NCI-H146 treated with DMSO at 0.1 percent for 48 hours (cell line): Measurements from ENCODE around the gene NEXMIF.
"Not testable (repeated sequence)": the region's sequence is repeated elsewhere in the genome, so short reads cannot be mapped to it uniquely, and the experiment has no call there.

ENCODE experiments used
- DNase-seq: peaks from one replicate; lab custom pipeline; 2025; ENCODE audit not compliant: unreplicated experiment; lab: John Stamatoyannopoulos, UW

Gene NEXMIF

DNA sequence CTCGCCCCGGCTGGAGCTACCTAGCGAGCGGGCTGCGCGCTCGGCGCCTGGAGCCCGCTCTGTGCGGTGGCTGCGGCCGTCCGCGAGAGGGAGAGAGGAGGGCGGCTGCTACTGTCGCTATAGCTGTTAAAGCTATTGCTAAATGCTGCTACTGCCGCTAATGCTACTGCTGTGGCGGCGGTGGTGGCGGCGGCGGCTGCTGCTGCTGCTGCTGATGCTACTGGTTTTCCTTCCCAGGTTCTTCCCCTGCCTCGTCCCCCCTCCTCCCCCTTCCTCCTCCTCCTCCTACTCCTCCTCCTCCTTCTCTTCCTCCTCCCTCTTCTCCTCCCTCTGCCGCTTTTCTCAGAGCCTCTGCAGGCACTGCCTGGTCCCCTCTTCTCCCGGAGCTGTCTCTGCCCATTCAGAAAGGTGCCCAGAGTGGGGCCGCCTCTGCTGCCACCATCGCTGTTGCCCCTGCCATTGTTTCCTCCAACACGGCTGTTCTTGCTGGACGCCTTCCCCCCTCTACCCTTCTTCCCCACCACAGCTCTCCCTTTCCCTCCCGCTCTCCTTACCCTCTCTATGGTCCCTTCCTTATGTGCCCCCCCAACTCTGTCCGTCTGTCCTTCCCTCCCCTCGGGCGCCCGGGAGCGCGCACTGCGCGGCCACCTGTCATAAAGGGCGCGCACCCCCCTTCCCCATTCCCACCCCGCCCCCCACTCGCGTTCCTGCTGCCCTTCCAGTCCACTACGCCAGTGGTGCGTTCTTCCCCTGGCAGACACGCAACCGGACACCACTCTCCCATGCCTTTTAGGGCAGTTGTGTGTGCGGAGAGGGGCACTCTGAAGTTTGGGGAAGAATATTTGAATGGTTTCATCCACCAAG, at the start of gene NEXMIF:
NEXMIF (minus strand) TSS at position 228 of the 864 bp plus-strand sequence.
- peak; percentile 6 for DNase-seq

DNA sequence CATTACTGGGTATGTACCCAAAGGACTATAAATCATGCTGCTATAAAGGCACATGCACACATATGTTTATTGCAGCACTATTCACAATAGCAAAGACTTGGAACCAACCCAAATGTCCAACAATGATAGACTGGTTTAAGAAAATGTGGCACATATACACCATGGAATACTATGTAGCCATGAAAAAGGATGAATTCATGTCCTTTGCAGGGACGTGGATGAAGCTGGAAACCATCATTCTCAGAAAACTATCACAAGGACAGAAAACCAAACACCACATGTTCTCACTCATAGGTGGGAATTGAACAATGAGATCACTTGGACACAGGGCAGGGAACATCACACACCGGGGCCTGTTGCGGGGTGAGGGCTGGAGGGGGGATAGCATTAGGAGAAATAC, 36.7 kb upstream of the NEXMIF start:
- not testable (repeated sequence) for DNase-seq

DNA sequence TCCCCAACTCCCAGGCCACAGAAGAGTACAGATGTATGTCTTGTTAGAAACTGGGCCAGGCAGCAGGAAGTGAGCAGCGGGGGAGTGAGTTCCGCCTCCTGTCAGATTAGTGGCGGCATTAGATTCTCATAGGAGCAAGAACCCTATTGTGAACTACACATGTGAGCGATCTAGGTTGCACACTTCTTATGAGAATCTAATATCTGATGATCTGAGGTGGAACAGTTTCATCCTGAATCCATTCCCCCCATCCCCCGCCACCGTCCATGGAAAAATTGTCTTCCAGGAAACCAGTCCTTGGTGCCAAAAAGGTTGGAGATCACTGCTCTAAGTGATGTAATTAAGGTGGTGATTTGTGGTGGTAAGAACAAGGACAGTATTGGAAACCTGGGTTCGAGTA, 24.5 kb upstream of the NEXMIF start:
- no peak for DNase-seq

- DNase-seq = no peak
Observed at GRCh38 chrX:74940414-74940813, 15.2 kb upstream of the NEXMIF start.

DNA sequence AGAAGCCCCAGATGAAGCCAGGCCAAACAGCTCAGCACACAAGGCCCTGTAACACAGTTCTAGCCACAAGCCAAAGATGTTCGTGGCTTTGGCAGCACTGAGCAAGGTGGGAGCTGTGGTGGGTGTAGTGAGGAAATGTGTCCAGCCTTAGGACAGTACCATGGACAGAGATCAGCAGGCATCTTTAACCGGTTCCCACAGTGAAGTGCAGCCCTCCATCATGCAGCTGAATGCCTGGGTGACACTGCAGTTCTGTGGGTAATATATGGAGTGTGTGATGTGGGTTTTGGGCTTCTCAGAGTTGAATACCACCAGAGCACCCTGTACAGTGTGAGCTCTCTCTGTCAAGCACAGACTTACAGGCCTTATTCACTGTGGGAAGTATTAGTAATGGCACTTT, 6.0 kb upstream of the NEXMIF start:
- no peak for DNase-seq

DNA sequence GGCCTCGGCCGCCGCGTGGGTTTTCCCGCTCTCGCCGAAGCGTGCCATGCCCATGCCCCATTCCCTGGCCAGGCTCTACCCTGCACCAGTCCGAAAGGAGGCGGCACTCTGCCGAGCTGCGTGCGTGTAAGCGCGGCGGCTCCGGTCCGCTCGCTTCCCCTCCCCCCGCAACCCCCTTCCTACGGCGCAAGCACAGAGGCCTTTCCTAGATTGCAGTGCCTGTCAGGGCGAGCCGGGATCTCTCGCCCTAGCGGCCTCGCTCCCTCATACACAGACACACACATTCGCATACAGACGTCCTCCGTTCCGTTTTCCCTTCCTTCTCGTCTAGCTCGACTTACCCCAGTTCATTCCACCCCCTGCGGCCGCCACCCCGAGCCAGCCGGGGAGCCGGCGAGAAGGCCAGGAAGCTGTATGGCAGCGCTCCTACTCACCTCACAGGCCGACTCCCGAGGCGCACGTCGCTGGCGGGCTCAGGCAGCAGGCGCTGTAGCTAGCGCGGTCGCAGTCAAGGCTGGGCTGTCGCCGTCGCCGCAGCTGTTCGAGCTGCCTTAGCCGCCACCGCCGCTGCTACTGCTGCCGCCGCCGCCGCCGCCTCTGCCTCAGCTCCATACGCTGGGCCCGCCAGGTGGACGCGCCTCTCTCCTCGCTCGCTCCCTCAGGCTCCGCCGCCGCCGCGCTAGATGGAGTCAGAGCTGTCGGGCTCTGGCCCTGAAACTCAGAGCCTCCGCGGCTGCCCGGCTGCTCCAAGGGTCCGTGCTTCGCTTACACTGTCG, 615 bp downstream of the NEXMIF start:
- peak; percentile 6 for DNase-seq

GRCh38 chrX:74923942-74924448, 1.3 kb downstream of the NEXMIF start:
- DNase-seq = no peak

GRCh38 chrX:74922922-74923543, 2.2 kb downstream of the NEXMIF start:
- DNase-seq = no peak

DNA sequence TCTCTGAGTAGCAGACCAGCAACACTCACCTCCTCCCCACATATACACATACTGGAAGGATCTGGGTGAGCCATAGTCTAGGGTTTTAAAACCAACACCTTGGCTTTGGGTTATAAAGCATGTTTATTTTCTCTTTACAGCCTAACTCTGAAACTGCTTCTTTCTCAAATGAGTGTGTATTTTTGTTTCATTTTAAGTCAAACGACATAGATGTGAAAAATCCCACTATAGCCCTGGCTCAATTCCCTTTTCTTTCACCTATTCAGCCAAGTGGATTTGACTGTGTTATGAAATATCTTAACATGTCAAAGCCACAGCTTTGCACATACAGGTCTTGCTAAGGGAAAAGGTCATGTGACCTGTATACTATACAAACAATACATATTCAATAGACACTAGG, 13.8 kb downstream of the NEXMIF start:
- no peak for DNase-seq

DNA sequence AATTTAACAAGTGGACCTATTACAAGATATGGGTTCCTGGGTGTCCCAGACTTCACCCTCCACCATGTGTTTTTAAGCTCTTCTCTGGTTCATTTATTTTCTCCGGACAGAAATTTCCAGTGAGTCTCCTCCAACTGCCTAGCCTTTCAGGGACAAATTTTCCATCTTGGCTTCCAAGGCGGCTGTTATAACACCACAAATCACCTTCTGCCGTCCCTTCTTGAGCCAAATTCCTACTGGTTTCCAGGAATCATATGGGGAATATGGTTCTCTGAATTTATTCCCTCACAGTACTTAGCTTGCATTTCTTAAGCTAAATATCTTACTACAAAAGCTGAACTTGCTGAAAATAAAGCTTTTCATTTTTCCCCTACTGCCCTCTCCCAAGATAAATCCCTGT, 18.8 kb downstream of the NEXMIF start:
- no peak for DNase-seq

GRCh38 chrX:74902806-74903205, 22.4 kb downstream of the NEXMIF start:
- DNase-seq = no peak

- no peak for DNase-seq
Observed at GRCh38 chrX:74892561-74892960, 32.7 kb downstream of the NEXMIF start.

DNA sequence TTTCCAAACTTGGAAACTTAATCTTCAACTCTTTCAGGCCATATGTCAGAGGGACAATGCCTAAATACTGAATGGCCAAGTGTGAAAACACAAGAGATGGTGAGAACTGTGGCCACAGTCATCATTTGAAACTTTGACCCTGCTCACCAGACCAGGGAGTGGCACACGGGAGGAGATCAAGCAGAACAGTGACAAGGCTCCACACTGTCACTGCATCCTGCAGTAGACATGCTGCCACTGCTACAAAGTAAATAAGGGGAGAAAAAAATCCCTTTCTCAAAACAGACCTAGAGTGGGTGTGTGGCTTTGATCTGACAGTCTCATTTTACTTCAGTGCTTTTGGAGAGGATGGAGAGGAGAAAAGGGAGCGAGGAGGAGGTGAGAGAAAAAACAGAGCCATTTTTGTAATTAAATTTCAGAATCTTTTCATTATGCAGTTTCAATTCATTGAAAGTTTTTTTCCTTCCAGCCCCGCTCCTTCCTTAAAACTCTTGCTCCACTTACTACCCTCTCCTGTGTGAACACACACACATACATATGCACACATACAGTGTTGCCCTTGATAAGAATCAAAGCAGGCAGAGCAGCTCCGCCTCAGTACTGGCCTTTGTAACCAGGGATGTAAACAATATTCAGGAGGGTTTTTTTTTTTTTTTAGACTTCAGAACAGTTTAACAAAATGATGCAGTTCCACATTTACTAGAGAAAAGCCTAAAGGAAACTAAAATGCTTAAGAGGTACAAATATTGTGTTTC, 34.4 kb downstream of the NEXMIF start:
- DNase-seq = no peak

DNA sequence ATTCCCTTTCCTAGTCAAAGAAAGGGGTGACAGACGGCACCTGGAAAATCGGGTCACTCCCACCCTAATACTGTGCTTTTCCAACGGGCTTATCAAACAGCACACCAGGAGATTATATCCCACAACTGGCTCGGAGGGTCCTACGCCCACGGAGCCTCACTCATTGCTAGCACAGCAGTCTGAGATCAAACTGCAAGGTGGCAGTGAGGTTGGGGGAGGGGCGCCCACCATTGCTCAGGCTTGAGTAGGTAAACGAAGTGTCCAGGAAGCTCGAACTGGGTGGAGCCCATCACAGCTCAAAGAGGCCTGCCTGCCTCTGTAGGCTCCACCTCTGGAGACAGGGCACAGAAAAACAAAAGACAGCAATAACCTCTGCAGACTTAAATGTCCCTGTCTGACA, 42.9 kb downstream of the NEXMIF start:
- DNase-seq = not testable (repeated sequence)

- no peak for DNase-seq
Observed at GRCh38 chrX:74865725-74866124, 59.5 kb downstream of the NEXMIF start.

DNA sequence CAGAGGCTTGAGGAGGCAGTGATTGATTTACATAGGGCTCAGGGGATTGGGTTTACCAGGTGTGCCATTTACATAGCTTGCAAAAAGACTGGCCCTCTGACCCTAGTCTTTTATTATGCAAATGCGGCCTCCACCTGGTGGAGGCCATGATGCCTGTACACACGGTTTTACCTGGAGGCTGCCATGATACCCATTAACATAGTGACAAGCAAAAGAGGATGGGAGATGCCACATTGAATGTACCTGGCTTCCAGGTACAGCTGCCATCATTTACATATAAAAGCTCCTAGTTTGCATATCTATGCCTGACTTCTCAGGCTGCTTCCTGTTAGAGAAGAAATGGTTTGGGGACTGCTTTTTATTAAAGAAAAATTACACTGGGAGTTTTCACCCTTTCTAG, 72.0 kb downstream of the NEXMIF start:
- no peak for DNase-seq

GRCh38 chrX:74835566-74835965, 89.7 kb downstream of the NEXMIF start:
- DNase-seq = no peak

- not testable (repeated sequence) for DNase-seq
Observed at GRCh38 chrX:74819797-74820196, 105.5 kb downstream of the NEXMIF start.

- no peak for DNase-seq
Observed at GRCh38 chrX:74814681-74815080, 110.6 kb downstream of the NEXMIF start.

- DNase-seq = no peak
Observed at GRCh38 chrX:74804574-74804973, 120.7 kb downstream of the NEXMIF start.

- DNase-seq = no peak
Observed at GRCh38 chrX:74800062-74800461, 125.2 kb downstream of the NEXMIF start.
